CD4-positive, alpha-beta T cell (primary cell): ENCODE measurements around the gene NR1D1. TPM values are rescaled to one million over a fixed set of nuclear protein-coding genes. Genes with fewer than 3 reads are reported as not detected.

Experiments
- ATAC-seq: fragments of 200-7000 bp; cut with Tn5 transposase; one replicate; pipeline ENCODE4 v1.10.0; 2022; ENCODE audit warnings: mild to moderate bottlenecking; ENCODE audit not compliant: poor library complexity
- CTCF ChIA-PET: fragments of 350-600 bp; sonication (Branson Sonifier 250); formaldehyde crosslinking; loops from one replicate; lab custom pipeline; 2021; ENCODE audit warnings: antibody characterized with exemption, inconsistent platforms; lab: Charles Lee
- POLR2A ChIA-PET: fragments of 350-600 bp; sonication (Branson Sonifier 250); formaldehyde crosslinking; loops from one replicate; lab custom pipeline; 2021; ENCODE audit warnings: antibody characterized with exemption, inconsistent platforms; lab: Charles Lee
- DNase-seq, 14 experiments: peaks; one replicate each; pipeline ENCODE4 v3.0.0-alpha.2; 2013 to 2020; ENCODE audit warnings: mixed read lengths in 2 of 14
- H3K27ac ChIP-seq, 2 donors: one replicate each; pipeline versions ENCODE4 v1.5.1 to v1.7.0; 2013; ENCODE audit warnings: low read length in 2 of 2, low read depth in 1 of 2, mild to moderate bottlenecking in 1 of 2
- H3K27me3 ChIP-seq, 2 experiments: 1 replicate in 1 of 2; 2 replicates in 1 of 2; pipeline versions ENCODE4 v1.6.1 to v1.7.0; 2013; ENCODE audit warnings: low read length in 2 of 2, control low read depth in 1 of 2, mild to moderate bottlenecking in 1 of 2, moderate library complexity in 1 of 2; ENCODE audit not compliant: insufficient read depth in 2 of 2, control insufficient read depth in 1 of 2
- H3K36me3 ChIP-seq: one replicate; pipeline ENCODE4 v1.6.1; 2013; ENCODE audit warnings: low read length, control low read depth; ENCODE audit not compliant: insufficient read depth
- H3K4me1 ChIP-seq: one replicate; pipeline ENCODE4 v1.6.1; 2013; ENCODE audit warnings: low read length, control low read depth; ENCODE audit not compliant: insufficient read depth
- H3K4me3 ChIP-seq: one replicate; pipeline ENCODE4 v1.5.1; 2013; ENCODE audit warnings: mild to moderate bottlenecking, low read length, moderate library complexity
- H3K9me3 ChIP-seq, 2 experiments: 1 replicate in 1 of 2; 2 replicates in 1 of 2; pipeline versions ENCODE4 v1.6.1 to v1.7.0; 2013; ENCODE audit warnings: low read length in 2 of 2, mild to moderate bottlenecking in 2 of 2, control low read depth in 1 of 2, moderate library complexity in 1 of 2; ENCODE audit not compliant: control insufficient read depth in 1 of 2, insufficient read depth in 1 of 2
- H3K27ac Mint-ChIP-seq: one replicate; pipeline ENCODE4 v1.8.0; 2020; ENCODE audit warnings: mixed read lengths
- H3K27me3 Mint-ChIP-seq: one replicate; pipeline ENCODE4 v1.8.0; 2021; ENCODE audit warnings: mixed read lengths
- H3K36me3 Mint-ChIP-seq: one replicate; pipeline ENCODE4 v1.8.0; 2021; ENCODE audit warnings: low read depth, mixed read lengths
- H3K4me1 Mint-ChIP-seq: one replicate; pipeline ENCODE4 v1.8.0; 2021; ENCODE audit warnings: low read depth, mixed read lengths
- H3K4me3 Mint-ChIP-seq: one replicate; pipeline ENCODE4 v1.8.0; 2020; ENCODE audit warnings: mild to moderate bottlenecking, mixed read lengths
- H3K9me3 Mint-ChIP-seq: one replicate; pipeline ENCODE4 v1.8.0; 2020; ENCODE audit warnings: mixed read lengths
- intact Hi-C, 2 experiments: fragments of 100-400 bp; cut with DNase I in 1 of 2; cut with micrococcal nuclease in 1 of 2; formaldehyde crosslinking; loops; one replicate each; pipeline versions ENCODE4 v1.15.1 to v1.9.0; 2023 to 2025; cut with DNase I, micrococcal nuclease
- total RNA-seq, 174 experiments: library from RNA in 2 of 174; stranded (reverse) in 2 of 174; gene quantifications; one replicate each; pipeline ENCODE4 v1.2.3 and lab custom pipeline; 2021 to 2026
- TF ChIP-seq, protein P1 (sequence below): fragments of 200-600 bp; IDR thresholded peaks from one replicate; pipeline ENCODE4 v1.8.0; 2022; ENCODE audit warnings: antibody characterized with exemption, mild to moderate bottlenecking

Gene NR1D1
- total RNA-seq, 2 experiments from 2014 or later: 29.6 to 34.1 TPM

DNA sequence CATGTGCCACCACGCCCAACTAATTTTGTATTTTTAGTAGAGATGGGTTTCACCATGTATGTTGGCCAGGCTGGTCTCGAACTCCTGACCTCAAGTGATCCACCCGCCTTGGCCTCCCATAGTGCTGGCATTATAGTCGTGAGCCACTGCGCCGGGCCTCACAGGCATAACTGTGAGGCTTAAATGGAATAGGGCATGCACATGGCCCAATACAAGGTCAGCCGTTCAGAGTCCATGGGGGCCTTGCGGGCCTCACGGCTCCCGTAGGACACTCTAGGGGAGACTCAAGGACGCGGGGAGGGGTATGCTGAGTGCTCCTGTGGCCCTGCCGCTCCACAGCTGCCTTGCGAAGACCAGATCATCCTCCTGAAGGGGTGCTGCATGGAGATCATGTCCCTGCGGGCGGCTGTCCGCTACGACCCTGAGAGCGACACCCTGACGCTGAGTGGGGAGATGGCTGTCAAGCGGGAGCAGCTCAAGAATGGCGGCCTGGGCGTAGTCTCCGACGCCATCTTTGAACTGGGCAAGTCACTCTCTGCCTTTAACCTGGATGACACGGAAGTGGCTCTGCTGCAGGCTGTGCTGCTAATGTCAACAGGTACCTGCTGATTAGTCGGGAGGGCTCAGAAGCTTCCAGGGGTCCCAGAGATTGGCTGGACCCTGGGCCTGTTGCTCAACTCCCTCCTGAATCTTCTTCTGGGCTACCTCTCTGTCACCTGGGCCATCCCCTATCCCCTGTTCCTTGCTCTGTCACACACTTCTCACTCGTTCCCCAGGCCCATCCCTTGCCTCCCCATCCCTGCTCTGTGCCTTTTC is 12.3 kb downstream of the NR1D1 start:
- no peak for ATAC-seq
- H3K9me3 ChIP-seq: no peaks in the 10 kb centered on the region
- peaks cover 75% of the 10 kb centered on the region for H3K36me3 ChIP-seq
- H3K4me1 ChIP-seq: peaks cover 9% of the 10 kb centered on the region
- no peaks in the 10 kb centered on the region for H3K27me3 Mint-ChIP-seq
- ChIA-PET CTCF (no interaction called here), POLR2A (no interaction called here)
- H3K4me3 ChIP-seq: no peak overlapping the region
- H3K27ac ChIP-seq: no peak overlapping the region
- intact Hi-C loops: loop anchor here in 1 of 2 experiments (2.0 kb wide), 1 partner anchor 25 kb away; the partner anchor contains the start of gene THRA
- peaks cover 90% of the 10 kb centered on the region for H3K36me3 Mint-ChIP-seq
- H3K4me1 Mint-ChIP-seq: peaks cover 19% of the 10 kb centered on the region
- TF ChIP-seq, protein P1, sequence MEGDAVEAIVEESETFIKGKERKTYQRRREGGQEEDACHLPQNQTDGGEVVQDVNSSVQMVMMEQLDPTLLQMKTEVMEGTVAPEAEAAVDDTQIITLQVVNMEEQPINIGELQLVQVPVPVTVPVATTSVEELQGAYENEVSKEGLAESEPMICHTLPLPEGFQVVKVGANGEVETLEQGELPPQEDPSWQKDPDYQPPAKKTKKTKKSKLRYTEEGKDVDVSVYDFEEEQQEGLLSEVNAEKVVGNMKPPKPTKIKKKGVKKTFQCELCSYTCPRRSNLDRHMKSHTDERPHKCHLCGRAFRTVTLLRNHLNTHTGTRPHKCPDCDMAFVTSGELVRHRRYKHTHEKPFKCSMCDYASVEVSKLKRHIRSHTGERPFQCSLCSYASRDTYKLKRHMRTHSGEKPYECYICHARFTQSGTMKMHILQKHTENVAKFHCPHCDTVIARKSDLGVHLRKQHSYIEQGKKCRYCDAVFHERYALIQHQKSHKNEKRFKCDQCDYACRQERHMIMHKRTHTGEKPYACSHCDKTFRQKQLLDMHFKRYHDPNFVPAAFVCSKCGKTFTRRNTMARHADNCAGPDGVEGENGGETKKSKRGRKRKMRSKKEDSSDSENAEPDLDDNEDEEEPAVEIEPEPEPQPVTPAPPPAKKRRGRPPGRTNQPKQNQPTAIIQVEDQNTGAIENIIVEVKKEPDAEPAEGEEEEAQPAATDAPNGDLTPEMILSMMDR: no peak
- H3K27ac Mint-ChIP-seq: no peak overlapping the region
- no peaks in the 10 kb centered on the region for H3K9me3 Mint-ChIP-seq
- no peaks in the 10 kb centered on the region for H3K27me3 ChIP-seq
- H3K4me3 Mint-ChIP-seq: no peak overlapping the region
- DNase-seq: no peak

DNA sequence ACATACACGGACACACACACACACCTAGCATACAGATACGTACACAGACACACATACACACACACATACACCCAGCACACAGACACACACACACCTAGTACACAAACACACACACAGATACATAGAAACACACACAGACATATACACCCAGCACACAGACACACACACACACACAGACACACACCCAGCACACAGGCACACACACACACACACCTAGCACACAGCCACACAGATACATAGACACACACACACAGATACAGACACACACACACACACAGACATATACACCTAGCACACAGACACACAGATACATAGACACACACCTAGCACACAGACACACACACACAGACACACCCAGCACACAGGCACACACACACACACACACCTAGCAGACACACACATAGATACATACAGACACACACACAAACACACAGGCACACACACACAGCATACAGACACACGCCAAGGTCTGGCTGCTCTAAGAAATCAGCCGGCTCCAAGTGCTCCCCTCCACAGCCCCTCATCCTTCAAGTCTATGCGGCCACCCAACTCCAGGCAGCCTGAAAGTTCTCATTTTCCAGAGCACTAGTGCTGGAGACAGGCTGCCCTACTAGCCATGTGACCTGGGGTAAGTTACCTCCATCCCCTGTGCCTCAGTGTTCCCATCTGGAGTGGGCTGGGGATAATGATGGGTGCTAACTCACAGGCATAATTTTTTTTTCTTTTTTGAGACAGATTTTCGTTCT is 13.2 kb downstream of the NR1D1 start:
- CTCF ChIA-PET: interaction anchor here (0.9 to 3.0 kb wide), 17 partner anchors 9 to 87 kb away, joined by 3 to 44 read pairs (median 5); partner anchors contain the start of genes NR1D1 and THRA
- intact Hi-C loops: loop anchor here in 1 of 2 experiments (2.0 kb wide), 1 partner anchor 24 kb away; the partner anchor contains the start of gene THRA
- H3K27me3 Mint-ChIP-seq: no peaks in the 10 kb centered on the region
- H3K36me3 Mint-ChIP-seq: peaks cover 82% of the 10 kb centered on the region
- peaks cover 70% of the 10 kb centered on the region for H3K36me3 ChIP-seq
- H3K9me3 Mint-ChIP-seq: no peaks in the 10 kb centered on the region
- H3K27ac Mint-ChIP-seq: no peak overlapping the region
- POLR2A ChIA-PET: interaction anchor here (1.1 to 3.3 kb wide), 6 partner anchors 9 to 74 kb away, joined by 3 to 21 read pairs (median 7); partner anchors contain the start of gene MED24
- no peak overlapping the region for H3K4me3 ChIP-seq
- TF ChIP-seq, protein P1: no peak
- H3K27ac ChIP-seq: no peak overlapping the region
- no peak for ATAC-seq
- H3K4me1 Mint-ChIP-seq: peaks cover 19% of the 10 kb centered on the region
- no peak for DNase-seq
- no peak overlapping the region for H3K4me3 Mint-ChIP-seq
- peaks cover 9% of the 10 kb centered on the region for H3K4me1 ChIP-seq
- H3K9me3 ChIP-seq: no peaks in the 10 kb centered on the region
- no peaks in the 10 kb centered on the region for H3K27me3 ChIP-seq
